Spinal cord (tissue), 10 donors: ENCODE results near the gene BCAT1. TPM values are rescaled to one million over a fixed set of nuclear protein-coding genes. Genes with fewer than 3 reads are reported as not detected.
"Not testable (repeated sequence)": the region's sequence is repeated elsewhere in the genome, so short reads cannot be mapped to it uniquely, and the experiment has no call there.

Source experiments
- DNase-seq, 6 donors: peaks; one replicate each; pipeline versions ENCODE4 v3.0.0 to v3.0.0-alpha.2; 2013 to 2015; ENCODE audit warnings: low spot score in 6 of 6, low read depth in 4 of 6
- H3K27ac ChIP-seq: one replicate; pipeline ENCODE4 v1.5.1; 2013; ENCODE audit warnings: low read depth, low read length, control low read depth
- H3K27me3 ChIP-seq: one replicate; pipeline ENCODE4 v1.6.1; 2013; ENCODE audit warnings: low read length; ENCODE audit not compliant: control insufficient read depth, insufficient read depth
- H3K36me3 ChIP-seq: one replicate; pipeline ENCODE4 v1.6.1; 2013; ENCODE audit warnings: low read length; ENCODE audit not compliant: control insufficient read depth, insufficient read depth
- H3K4me1 ChIP-seq: one replicate; pipeline ENCODE4 v1.6.1; 2013; ENCODE audit warnings: low read length; ENCODE audit not compliant: control insufficient read depth, insufficient read depth
- H3K4me3 ChIP-seq: one replicate; pipeline ENCODE4 v1.5.1; 2013; ENCODE audit warnings: low read depth, low read length, control low read depth
- H3K9me3 ChIP-seq: one replicate; pipeline ENCODE4 v1.6.1; 2013; ENCODE audit warnings: low read length; ENCODE audit not compliant: control insufficient read depth, insufficient read depth
- WGBS: methylation state at CpG from one replicate; pipeline ENCODE4 v1.1.5; 2013; ENCODE audit warnings: missing lambda C conversion rate; ENCODE audit not compliant: insufficient coverage; 5-methylcytosine and 5-hydroxymethylcytosine counted together
- polyA plus RNA-seq, 2 donors: library from polyadenylated mRNA; unstranded; fragments of 120-200 nt; gene quantifications; one replicate each; pipeline ENCODE4 v1.2.1, GENCODE V29; 2013; ENCODE audit not compliant: insufficient read length in 2 of 2
- total RNA-seq, 2 donors: library from RNA; depleted of rRNA in 1 of 2; stranded (reverse); fragments of 120-200 nt in 1 of 2; fragments of >200 nt in 1 of 2; gene quantifications; one replicate each; pipeline versions ENCODE4 v1.2.3 to v1.2.4, GENCODE V29; 2013 to 2014
- donor health status: healthy.

The BCAT1 gene
- total and polyA plus RNA-seq, 4 donors: 15.6 to 51.6 (median 29.1) TPM

- 8% methylated on average over 2 of the region's 12 CpGs for WGBS
- no peaks in the 10 kb centered on the region for H3K9me3 ChIP-seq
- peak overlapping the region; percentile 74 for H3K4me3 ChIP-seq
- no peaks in the 10 kb centered on the region for H3K36me3 ChIP-seq
- peaks cover 9% of the 10 kb centered on the region for H3K4me1 ChIP-seq
- peak in 1 of 6 donors; percentile 4 for DNase-seq
- peak overlapping the region; percentile 54 for H3K27ac ChIP-seq
- H3K27me3 ChIP-seq: peaks cover 15% of the 10 kb centered on the region
These were observed 1.1 kb downstream of the BCAT1 start for GRCh38 chr12:24947541-24948419.

GRCh38 chr12:24945845-24946244 is 3.1 kb downstream of the BCAT1 start:
- Histone ChIP-seq H3K4me3 (no peak overlapping the region), H3K4me1 (peaks cover 9% of the 10 kb centered on the region), H3K36me3 (no peaks in the 10 kb centered on the region), H3K27me3 (peaks cover 15% of the 10 kb centered on the region), H3K27ac (no peak overlapping the region), H3K9me3 (no peaks in the 10 kb centered on the region)
- DNase-seq: no peak

- Histone ChIP-seq H3K4me3 (no peak overlapping the region), H3K27ac (no peak overlapping the region), H3K9me3 (no peaks in the 10 kb centered on the region), H3K4me1 (peaks cover 9% of the 10 kb centered on the region), H3K27me3 (peaks cover 15% of the 10 kb centered on the region), H3K36me3 (no peaks in the 10 kb centered on the region)
- no peak for DNase-seq
- no CpG with 5 or more reads among the region's 1 CpG for WGBS
These were observed 3.9 kb downstream of the BCAT1 start for GRCh38 chr12:24945039-24945438.

- Histone ChIP-seq H3K4me3 (no peak overlapping the region), H3K27me3 (peaks cover 15% of the 10 kb centered on the region), H3K4me1 (peaks cover 9% of the 10 kb centered on the region), H3K9me3 (no peaks in the 10 kb centered on the region), H3K27ac (no peak overlapping the region), H3K36me3 (no peaks in the 10 kb centered on the region)
- WGBS: no CpG with 5 or more reads among the region's 2 CpGs
- no peak for DNase-seq
These were observed 4.3 kb downstream of the BCAT1 start for GRCh38 chr12:24944601-24944975.

GRCh38 chr12:24943947-24944600 is 4.8 kb downstream of the BCAT1 start:
- Histone ChIP-seq H3K27ac (no peak overlapping the region), H3K36me3 (no peaks in the 10 kb centered on the region), H3K9me3 (no peaks in the 10 kb centered on the region), H3K4me1 (peaks cover 7% of the 10 kb centered on the region), H3K27me3 (peaks cover 13% of the 10 kb centered on the region), H3K4me3 (no peak overlapping the region)
- WGBS: 86% methylated on average over 3 of the region's 6 CpGs
- no peak for DNase-seq

DNA sequence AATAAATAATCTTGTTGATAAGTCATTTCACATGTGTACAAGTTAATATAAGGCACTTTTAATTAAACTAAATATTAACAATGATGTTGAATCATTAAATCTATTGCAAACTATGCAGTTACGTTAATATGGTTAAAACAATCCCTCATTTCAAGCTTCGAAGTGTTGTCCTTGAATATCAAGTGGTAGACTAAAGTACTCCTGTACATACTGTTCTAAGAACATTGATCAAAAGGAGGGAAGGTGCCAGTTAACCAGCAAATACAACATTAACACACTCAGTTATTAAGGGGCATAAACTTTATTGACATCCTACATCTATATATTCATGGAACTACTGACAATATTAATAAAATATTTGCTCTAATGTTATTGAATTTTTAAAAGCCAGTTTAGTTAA is 8.7 kb downstream of the BCAT1 start:
- Histone ChIP-seq H3K4me1 (no peaks in the 10 kb centered on the region), H3K27ac (no peak overlapping the region)
- no CpG with 5 or more reads among the region's 2 CpGs for WGBS

DNA sequence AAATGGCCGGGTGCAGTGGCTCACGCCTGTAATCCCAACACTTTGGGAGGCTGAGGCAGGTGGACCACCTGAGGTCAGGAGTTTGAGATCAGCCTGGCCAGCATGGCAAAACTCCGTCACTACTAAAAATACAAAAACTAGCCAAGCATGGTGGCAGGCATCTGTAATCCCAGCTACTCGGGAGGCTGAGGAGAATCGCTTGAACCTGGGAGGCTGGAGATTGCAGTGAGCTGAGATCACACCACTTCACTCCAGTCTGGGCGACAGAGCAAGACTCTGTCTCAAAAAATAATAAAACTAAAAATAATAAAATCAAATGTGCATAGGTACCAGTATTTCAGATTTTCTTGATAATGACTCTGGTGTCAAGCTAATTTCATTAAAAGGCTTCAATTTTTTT is 9.3 kb downstream of the BCAT1 start:
- not testable (repeated sequence) for H3K36me3 ChIP-seq, H3K9me3 ChIP-seq, H3K4me1 ChIP-seq, H3K4me3 ChIP-seq, DNase-seq, H3K27me3 ChIP-seq, H3K27ac ChIP-seq
- WGBS: 92% methylated on average over 2 of the region's 6 CpGs

More for the DNA sequence above, 8.7 kb downstream of the BCAT1 start:
- H3K4me3 ChIP-seq: no peak overlapping the region
- no peak for DNase-seq
- H3K27me3 ChIP-seq: no peaks in the 10 kb centered on the region
- H3K9me3 ChIP-seq: no peaks in the 10 kb centered on the region
- H3K36me3 ChIP-seq: no peaks in the 10 kb centered on the region

GRCh38 chr12:24938341-24938740 is 10.6 kb downstream of the BCAT1 start:
- DNase-seq: no peak
- WGBS: 94% methylated on average over 3 of the region's 3 CpGs
- Histone ChIP-seq H3K4me3 (no peak overlapping the region), H3K4me1 (no peaks in the 10 kb centered on the region), H3K27ac (no peak overlapping the region), H3K27me3 (no peaks in the 10 kb centered on the region), H3K36me3 (no peaks in the 10 kb centered on the region), H3K9me3 (no peaks in the 10 kb centered on the region)

DNA sequence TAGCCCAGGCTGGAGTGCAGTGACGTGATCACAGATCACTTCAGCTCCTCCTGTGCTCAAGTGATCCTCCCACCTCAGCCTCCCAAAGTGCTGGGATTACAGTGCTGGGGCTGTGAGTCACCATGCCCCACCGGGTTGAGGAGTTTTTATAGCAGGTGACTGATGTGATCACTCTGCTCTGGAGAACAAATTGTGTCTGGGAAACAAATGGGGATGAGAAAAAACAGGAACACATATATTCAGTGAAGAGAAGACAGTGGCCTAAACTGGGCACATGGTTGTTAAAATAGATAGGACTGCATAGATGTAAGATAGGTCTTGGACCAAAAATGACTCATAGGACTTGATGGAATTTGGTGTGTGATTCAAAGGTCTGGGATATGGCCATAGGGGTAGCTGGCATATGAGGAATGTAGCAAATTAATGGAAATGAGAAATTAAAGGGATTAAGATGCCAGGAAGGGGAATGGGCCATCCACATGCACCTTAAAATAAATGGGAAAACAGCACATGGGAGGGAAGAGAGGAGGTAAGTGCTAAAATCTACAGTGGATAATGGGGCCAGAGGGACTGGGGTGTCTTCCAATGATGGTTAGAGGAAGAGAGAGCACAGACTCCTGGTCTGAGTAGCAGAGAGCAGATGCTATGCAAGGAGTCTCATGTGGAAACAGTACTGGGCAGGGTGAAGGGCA is 11.2 kb downstream of the BCAT1 start:
- H3K9me3 ChIP-seq: no peaks in the 10 kb centered on the region
- DNase-seq: no peak

More for the DNA sequence above, 11.2 kb downstream of the BCAT1 start:
- Histone ChIP-seq H3K4me3 (no peak overlapping the region), H3K27ac (no peak overlapping the region), H3K4me1 (no peaks in the 10 kb centered on the region), H3K36me3 (no peaks in the 10 kb centered on the region), H3K27me3 (no peaks in the 10 kb centered on the region)
- WGBS: 100% methylated on average over 1 of the region's 2 CpGs
